ENCODE measurements around the gene HPX. TPM values are rescaled to one million over a fixed set of nuclear protein-coding genes. Genes with fewer than 3 reads are reported as not detected.
A peak's percentile ranks its signal among the peaks of the same experiment; 100 is the strongest.

Gene HPX
- total RNA-seq, 4 donors from 2014 or later: 0.76 TPM; not detected in 3

GRCh38 chr11:6481924-6482275 lies 41.1 kb upstream of the HPX start:
- H3K4me1 ChIP-seq: peaks cover 20 to 43% (median 21%) of the 10 kb centered on the region in 3 donors
- TF ChIP-seq POLR2A (IDR thresholded peaks at IDR 0.05) (no peak), CTCF (IDR thresholded peaks at IDR 0.05) (no peak)
- no peak for DNase-seq
- H3K9me3 ChIP-seq: no peaks in the 10 kb centered on the region
- 0 to 10% methylated on average over 4 to 9 of the region's 13 CpGs for WGBS, 2 donors
- intact Hi-C loops (cut with DNase I): loop anchor here (10.0 kb wide), 1 partner anchor 133 kb away; the partner anchor contains the start of genes TAF10 and TPP1
- H3K4me3 ChIP-seq: peak overlapping the region; percentile 62 to 91 (median 76)
- H3K36me3 ChIP-seq: peaks cover 8 to 74% (median 19%) of the 10 kb centered on the region in 3 donors
- H3K27me3 ChIP-seq: no peaks in the 10 kb centered on the region
- H3K27ac ChIP-seq: peak overlapping the region; percentile 93 to 97 (median 94)

GRCh38 chr11:6481012-6481923 lies 40.5 kb upstream of the HPX start, which contains the start of the genes ARFIP2 and TIMM10B:
ARFIP2 (minus strand) TSS chr11:6481331; CDS start chr11:6480421, 910 bp downstream.
TIMM10B (plus strand) TSS chr11:6481501; CDS start chr11:6481517, 16 bp downstream.
- H3K4me1 ChIP-seq: peaks cover 20 to 43% (median 21%) of the 10 kb centered on the region in 3 donors
- H3K4me3 ChIP-seq: peak within 1 kb of the TSS; percentile 62 to 91 (median 76)
- intact Hi-C loops (cut with DNase I): loop anchor here (10.0 kb wide), 1 partner anchor 134 kb away; the partner anchor contains the start of genes TAF10 and TPP1
- WGBS, 2 donors: 0% methylated on average over 2 to 23 of the region's 66 CpGs
- H3K27ac ChIP-seq: peak within 1 kb of the TSS; percentile 93 to 97 (median 94)
- peaks cover 10 to 72% (median 15%) of the 10 kb centered on the region in 3 donors for H3K36me3 ChIP-seq
- peak; percentile 92 for DNase-seq
- H3K9me3 ChIP-seq: no peaks in the 10 kb centered on the region
- TF ChIP-seq CTCF (IDR thresholded peaks at IDR 0.05) (peak in 1 of 6 experiments; percentile 4), POLR2A (IDR thresholded peaks at IDR 0.05) (peak in 2 of 4 donors; percentile 94 to 96)
- no peaks in the 10 kb centered on the region for H3K27me3 ChIP-seq

GRCh38 chr11:6480299-6480914 lies 39.6 kb upstream of the HPX start:
- DNase-seq: no peak
- peaks cover 20 to 43% (median 21%) of the 10 kb centered on the region in 3 donors for H3K4me1 ChIP-seq
- intact Hi-C loops (cut with DNase I): loop anchor here (10.0 kb wide), 1 partner anchor 134 kb away; the partner anchor contains the start of genes TAF10 and TPP1
- H3K27me3 ChIP-seq: no peaks in the 10 kb centered on the region
- H3K4me3 ChIP-seq: peak overlapping the region; percentile 62 to 91 (median 76)
- H3K36me3 ChIP-seq: peaks cover 10 to 63% (median 14%) of the 10 kb centered on the region in 3 donors
- 46 to 49% methylated on average over 8 to 9 of the region's 9 CpGs for WGBS, 2 donors
- H3K9me3 ChIP-seq: no peaks in the 10 kb centered on the region
- TF ChIP-seq CTCF (IDR thresholded peaks at IDR 0.05) (no peak), POLR2A (IDR thresholded peaks at IDR 0.05) (no peak)
- peak overlapping the region; percentile 93 to 97 (median 94) for H3K27ac ChIP-seq

- Histone ChIP-seq H3K27ac (no peak overlapping the region), H3K4me1 (peaks cover 23 to 51% (median 25%) of the 10 kb centered on the region in 3 donors), H3K36me3 (peaks cover 10 to 31% (median 14%) of the 10 kb centered on the region in 3 donors), H3K4me3 (no peak overlapping the region), H3K9me3 (no peaks in the 10 kb centered on the region), H3K27me3 (no peaks in the 10 kb centered on the region)
- 93% methylated on average over 3 of the region's 4 CpGs; no CpG with 5 or more reads in 1 of the 2 donors for WGBS, 2 donors
- intact Hi-C loops (cut with DNase I): no loop called here
- DNase-seq: no peak
- TF ChIP-seq POLR2A (IDR thresholded peaks at IDR 0.05) (no peak), CTCF (IDR thresholded peaks at IDR 0.05) (no peak)
Measured at GRCh38 chr11:6476571-6476970, 35.8 kb upstream of the HPX start.
